ENCODE results near the gene ZNF229.

GRCh38 chr19:44451687-44452086, 3.4 kb upstream of the ZNF229 start:
- TF ChIP-seq, protein P1, sequence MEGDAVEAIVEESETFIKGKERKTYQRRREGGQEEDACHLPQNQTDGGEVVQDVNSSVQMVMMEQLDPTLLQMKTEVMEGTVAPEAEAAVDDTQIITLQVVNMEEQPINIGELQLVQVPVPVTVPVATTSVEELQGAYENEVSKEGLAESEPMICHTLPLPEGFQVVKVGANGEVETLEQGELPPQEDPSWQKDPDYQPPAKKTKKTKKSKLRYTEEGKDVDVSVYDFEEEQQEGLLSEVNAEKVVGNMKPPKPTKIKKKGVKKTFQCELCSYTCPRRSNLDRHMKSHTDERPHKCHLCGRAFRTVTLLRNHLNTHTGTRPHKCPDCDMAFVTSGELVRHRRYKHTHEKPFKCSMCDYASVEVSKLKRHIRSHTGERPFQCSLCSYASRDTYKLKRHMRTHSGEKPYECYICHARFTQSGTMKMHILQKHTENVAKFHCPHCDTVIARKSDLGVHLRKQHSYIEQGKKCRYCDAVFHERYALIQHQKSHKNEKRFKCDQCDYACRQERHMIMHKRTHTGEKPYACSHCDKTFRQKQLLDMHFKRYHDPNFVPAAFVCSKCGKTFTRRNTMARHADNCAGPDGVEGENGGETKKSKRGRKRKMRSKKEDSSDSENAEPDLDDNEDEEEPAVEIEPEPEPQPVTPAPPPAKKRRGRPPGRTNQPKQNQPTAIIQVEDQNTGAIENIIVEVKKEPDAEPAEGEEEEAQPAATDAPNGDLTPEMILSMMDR (conservative IDR thresholded peaks at IDR 0.05; ENCODE audit: low read depth, low read length), result no peak
- TF ChIP-seq EZH2 (IDR thresholded peaks at IDR 0.05; ENCODE audit: borderline replicate concordance, low read depth, low read length, poor library complexity, severe bottlenecking), result no peak

Data from A673 (cell line).